Sigmoid colon (tissue), 4 donors: ENCODE measurements around the gene POLRMT.

Experiments used
- CTCF ChIP-seq, 4 experiments: fragments of 450-650 bp in 3 of 4; fragments of 200-600 bp in 1 of 4; IDR thresholded peaks; one replicate each; pipeline ENCODE4 v1.5.1; 2016 to 2019; ENCODE audit warnings: antibody characterized with exemption in 4 of 4, mild to moderate bottlenecking in 3 of 4, moderate library complexity in 2 of 4
- EP300 ChIP-seq, 4 donors: sonication (generic); formaldehyde crosslinking; IDR thresholded peaks; one replicate each; pipeline ENCODE4 v1.6.1; 2017; ENCODE audit warnings: antibody characterized with exemption in 4 of 4
- POLR2A ChIP-seq, 2 donors: fragments of 450-650 bp; IDR thresholded peaks; one replicate each; pipeline ENCODE4 v1.6.1; 2016; ENCODE audit warnings: antibody characterized with exemption in 2 of 2, mild to moderate bottlenecking in 2 of 2, moderate library complexity in 2 of 2
- POLR2AphosphoS5 ChIP-seq, 4 donors: sonication (generic); formaldehyde crosslinking; IDR thresholded peaks; one replicate each; pipeline ENCODE4 v1.6.1; 2017; ENCODE audit warnings: antibody characterized with exemption in 4 of 4

GRCh38 chr19:577439-578392 is 55.6 kb downstream of the POLRMT start:
- TF ChIP-seq CTCF (IDR thresholded peaks at IDR 0.05) (no peak), POLR2A (IDR thresholded peaks at IDR 0.05) (no peak), EP300 (IDR thresholded peaks at IDR 0.05) (no peak), POLR2AphosphoS5 (IDR thresholded peaks at IDR 0.05) (no peak)
